ENCODE measurements around the gene PPP6R2.

Gene PPP6R2

DNA sequence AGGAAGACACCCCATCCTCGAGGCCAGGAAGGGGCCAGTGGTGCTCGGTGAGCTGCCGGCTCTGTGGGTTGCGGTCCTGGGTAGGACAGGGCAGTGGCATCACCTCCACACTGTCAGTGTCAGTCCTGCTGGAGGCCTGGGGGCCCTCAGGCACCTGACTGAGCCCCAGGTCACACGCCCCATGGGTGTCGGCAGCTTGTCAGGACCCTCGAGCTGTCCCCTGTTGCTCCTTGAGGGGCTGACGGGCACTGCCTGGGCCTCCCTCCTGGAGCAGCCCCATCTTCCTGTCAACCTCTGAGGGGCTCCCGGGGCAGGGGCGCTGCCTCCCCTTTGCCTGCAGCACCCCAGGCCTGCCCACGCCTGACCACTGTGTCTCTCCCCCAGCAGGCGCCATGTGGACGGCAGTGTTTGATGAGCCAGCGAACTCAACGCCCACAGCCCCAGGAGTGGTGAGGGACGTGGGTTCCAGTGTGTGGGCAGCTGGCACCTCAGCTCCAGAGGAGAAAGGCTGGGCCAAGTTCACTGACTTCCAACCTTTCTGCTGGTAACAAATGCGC, 96.3 kb downstream of the PPP6R2 start:
- TF ChIP-seq, protein P1, sequence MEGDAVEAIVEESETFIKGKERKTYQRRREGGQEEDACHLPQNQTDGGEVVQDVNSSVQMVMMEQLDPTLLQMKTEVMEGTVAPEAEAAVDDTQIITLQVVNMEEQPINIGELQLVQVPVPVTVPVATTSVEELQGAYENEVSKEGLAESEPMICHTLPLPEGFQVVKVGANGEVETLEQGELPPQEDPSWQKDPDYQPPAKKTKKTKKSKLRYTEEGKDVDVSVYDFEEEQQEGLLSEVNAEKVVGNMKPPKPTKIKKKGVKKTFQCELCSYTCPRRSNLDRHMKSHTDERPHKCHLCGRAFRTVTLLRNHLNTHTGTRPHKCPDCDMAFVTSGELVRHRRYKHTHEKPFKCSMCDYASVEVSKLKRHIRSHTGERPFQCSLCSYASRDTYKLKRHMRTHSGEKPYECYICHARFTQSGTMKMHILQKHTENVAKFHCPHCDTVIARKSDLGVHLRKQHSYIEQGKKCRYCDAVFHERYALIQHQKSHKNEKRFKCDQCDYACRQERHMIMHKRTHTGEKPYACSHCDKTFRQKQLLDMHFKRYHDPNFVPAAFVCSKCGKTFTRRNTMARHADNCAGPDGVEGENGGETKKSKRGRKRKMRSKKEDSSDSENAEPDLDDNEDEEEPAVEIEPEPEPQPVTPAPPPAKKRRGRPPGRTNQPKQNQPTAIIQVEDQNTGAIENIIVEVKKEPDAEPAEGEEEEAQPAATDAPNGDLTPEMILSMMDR (IDR thresholded peaks at IDR 0.05; ENCODE audit: extremely low read depth, missing control alignments) = no peak
- DNase-seq (ENCODE audit: low spot score) = peak; percentile 37

DNA sequence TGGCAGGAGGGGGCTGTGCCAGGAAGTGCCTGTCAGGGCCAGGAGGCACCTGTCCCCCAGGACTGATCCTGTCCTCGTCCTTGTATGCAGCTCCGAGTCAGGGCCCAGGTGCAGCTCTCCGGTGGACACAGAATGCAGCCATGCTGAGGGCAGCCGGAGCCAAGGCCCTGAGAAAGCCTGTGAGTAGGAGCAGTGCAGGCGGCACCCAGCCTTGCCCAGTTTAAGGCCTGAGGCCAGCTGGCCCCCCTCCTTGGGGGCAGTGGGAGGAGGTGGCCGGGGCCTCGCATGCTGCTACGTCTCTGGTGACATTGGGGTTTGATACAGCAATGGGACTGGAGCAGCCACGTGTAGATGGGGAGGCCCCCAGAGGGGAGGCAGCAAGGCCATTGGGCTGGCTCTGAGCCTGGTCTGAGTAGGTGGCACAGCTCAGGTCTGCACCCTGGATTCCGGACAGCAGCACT, 96.8 kb downstream of the PPP6R2 start:
- DNase-seq (ENCODE audit: low spot score) = no peak
- TF ChIP-seq, protein P1 (IDR thresholded peaks at IDR 0.05; ENCODE audit: extremely low read depth, missing control alignments) = no peak

DNA sequence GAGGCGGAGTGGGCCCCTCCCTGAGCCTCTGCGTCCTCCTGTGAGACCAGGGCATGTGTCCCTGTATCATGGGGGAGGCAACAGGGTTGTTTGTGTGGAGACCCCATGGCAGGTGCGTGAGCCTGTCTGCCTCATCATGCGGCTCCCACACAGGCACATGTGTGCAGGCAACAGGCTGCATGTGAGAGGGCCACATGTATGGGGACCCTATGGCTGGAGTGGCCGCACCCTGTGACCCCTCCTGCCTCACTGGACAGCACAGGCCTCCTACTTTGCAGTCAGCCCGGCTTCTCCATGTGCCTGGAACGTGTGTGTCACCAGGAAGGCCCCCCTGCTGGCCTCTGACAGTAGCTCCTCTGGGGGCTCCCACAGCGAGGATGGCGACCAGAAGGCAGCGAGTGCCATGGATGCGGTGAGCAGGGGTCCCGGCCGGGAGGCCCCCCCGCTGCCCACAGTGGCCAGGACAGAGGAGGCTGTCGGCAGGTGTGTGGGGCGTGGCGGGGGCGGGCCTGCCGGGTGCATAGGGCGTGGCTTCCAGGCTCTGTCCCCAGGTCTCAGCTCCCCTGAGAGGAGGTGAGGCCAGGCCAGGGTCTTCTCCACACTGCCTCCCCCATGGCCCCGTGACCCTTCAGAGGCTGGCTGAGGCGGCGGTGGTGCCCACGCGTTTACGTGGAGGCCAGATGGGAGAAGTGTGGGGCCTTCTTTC, 97.6 kb downstream of the PPP6R2 start:
- TF ChIP-seq, protein P1 (IDR thresholded peaks at IDR 0.05; ENCODE audit: extremely low read depth, missing control alignments) = no peak

DNA sequence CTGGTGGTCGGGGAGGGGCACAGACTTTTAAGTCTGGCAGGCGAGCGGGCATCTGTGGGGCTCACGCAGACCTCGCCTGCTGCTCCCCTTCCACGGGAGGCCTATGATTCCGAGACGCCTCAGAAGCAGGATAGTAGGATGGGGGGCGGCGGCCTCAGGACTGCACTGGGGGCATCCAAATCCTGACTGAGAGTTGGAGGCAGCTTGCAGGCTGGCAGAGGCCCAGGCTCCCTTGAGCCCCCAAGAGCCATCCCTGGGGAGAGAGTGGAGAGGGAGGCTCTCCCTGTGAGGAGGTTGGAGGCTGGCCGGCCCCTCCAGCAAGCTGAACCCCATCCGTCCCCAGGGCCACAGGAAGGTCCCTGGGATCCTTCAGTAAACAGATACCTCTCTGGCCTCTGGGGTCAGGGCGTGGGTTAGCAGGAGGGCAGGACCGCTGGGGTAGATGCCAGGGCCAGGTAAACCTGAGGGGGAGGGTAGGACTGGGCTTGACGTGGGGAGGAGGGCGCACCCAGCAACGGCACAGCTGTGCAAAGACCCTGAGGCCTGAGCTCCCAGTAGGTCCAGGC, 98.4 kb downstream of the PPP6R2 start:
- no peak for DNase-seq (ENCODE audit: low spot score)
- TF ChIP-seq, protein P1 (IDR thresholded peaks at IDR 0.05; ENCODE audit: extremely low read depth, missing control alignments) = no peak

More for the DNA sequence above, 97.6 kb downstream of the PPP6R2 start:
- no peak for DNase-seq (ENCODE audit: low spot score)

DNA sequence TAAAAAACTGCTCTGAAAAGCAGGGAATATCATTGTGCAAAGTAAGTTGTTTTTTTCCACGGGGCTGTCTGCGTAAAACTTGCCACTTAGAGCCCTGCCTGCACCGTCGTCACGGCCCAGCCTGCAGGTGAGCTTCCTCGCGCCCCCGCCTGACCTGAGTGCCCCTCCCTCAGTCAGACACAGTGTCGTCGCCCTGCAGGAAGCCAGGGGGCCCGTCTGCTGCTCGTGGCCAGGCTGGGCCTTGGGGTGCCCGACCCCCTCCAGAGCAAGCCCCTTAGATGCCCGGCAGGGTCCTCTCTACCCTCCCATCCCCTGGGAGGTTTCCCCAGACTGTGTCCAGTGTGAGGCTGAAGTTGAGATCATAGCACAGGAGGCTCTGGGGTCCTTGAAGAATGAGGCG, 100.1 kb downstream of the PPP6R2 start:
- TF ChIP-seq, protein P1 (IDR thresholded peaks at IDR 0.05; ENCODE audit: extremely low read depth, missing control alignments) = no peak
- no peak for DNase-seq (ENCODE audit: low spot score)

DNA sequence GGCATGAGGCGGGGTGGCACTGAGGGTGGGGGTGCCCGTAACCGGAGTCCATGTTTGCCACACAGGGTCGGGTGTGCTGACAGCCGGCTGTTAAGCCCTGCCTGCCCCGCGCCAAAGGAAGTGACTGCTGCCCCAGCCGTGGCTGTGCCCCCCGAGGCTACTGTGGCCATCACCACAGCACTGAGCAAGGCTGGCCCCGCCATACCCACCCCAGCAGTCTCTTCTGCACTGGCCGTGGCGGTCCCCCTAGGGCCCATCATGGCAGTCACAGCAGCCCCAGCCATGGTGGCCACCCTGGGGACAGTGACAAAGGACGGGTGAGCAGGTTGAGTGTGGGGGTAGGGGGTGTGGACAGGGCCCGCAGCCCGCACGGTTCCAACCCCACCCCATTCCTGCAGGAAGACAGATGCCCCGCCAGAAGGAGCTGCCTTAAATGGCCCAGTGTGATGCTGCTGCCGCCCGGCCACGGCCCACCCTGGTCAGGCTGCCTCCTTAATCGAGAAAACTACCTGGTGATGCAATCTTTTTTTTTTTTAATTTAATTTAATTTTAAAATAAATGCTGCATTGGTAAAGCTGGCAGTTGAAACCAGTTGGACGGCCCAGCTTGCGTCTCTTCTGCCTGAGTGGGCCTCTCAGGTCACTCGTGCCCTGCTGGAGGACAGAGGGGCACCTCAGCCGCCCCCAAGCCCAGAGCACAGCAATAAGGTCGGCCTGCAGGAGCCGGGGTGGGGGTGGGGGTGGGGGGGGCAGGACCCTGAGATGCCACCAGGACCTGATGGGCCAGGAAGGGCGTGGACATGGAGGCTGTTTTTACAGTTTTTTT, 100.9 kb downstream of the PPP6R2 start:
- no peak for DNase-seq (ENCODE audit: low spot score)

More for the DNA sequence above, 100.9 kb downstream of the PPP6R2 start:
- TF ChIP-seq, protein P1 (IDR thresholded peaks at IDR 0.05; ENCODE audit: extremely low read depth, missing control alignments) = no peak
